Measurements from ENCODE around the gene MNT. TPM values are rescaled to one million over a fixed set of nuclear protein-coding genes. Genes with fewer than 3 reads are reported as not detected.

Gene MNT
- total and polyA plus RNA-seq, 9 of the 15 experiments (the other 6 are each of a cell fraction or from before 2014, with no cell fraction given) = 0.18 to 23.8 (median 5.3) TPM

GRCh38 chr17:2374549-2375285 lies 26.1 kb downstream of the MNT start (continued):
- TF ChIP-seq PRDM10 (IDR thresholded peaks at IDR 0.05; ENCODE audit: partially characterized antibody) (no peak), PHF20 (IDR thresholded peaks at IDR 0.05; ENCODE audit: partially characterized antibody) (no peak), CXXC5 (CRISPR knock-in tag; IDR thresholded peaks at IDR 0.05) (no peak), MITF (IDR thresholded peaks at IDR 0.05) (no peak), RB1 (IDR thresholded peaks at IDR 0.05; ENCODE audit: low read depth) (no peak), NUFIP1 (IDR thresholded peaks at IDR 0.05; ENCODE audit: partially characterized antibody) (no peak), ZNF79 (CRISPR knock-in tag; IDR thresholded peaks at IDR 0.05; ENCODE audit: low read depth) (no peak), ASH1L (IDR thresholded peaks at IDR 0.05; ENCODE audit: borderline replicate concordance, low read depth, partially characterized antibody) (no peak), TRIM25 (IDR thresholded peaks at IDR 0.05; ENCODE audit: borderline replicate concordance) (no peak), ZNF395 (CRISPR knock-in tag; IDR thresholded peaks at IDR 0.05) (no peak)

Measured in K562 (cell line).